ENCODE measurements around the gene GANAB.

- TF ChIP-seq CTCF (conservative IDR thresholded peaks at IDR 0.05; ENCODE audit: low read depth, low read length) (no peak), EZH2 (IDR thresholded peaks at IDR 0.05; ENCODE audit: low read length, unreplicated experiment) (no peak), EZH2phosphoT487 (IDR thresholded peaks at IDR 0.05; ENCODE audit: borderline replicate concordance, low read length) (no peak)
Measured at GRCh38 chr11:62595124-62595523, 51.3 kb downstream of the GANAB start.

All from PC-3 (cell line).